MG63 (cell line): ENCODE results near the gene DCT. TPM values are rescaled to one million over a fixed set of nuclear protein-coding genes. Genes with fewer than 3 reads are reported as not detected.
A peak's percentile ranks its signal among the peaks of the same experiment; 100 is the strongest.

ENCODE experiments used
- DNase-seq: peaks from one replicate; pipeline ENCODE4 v3.0.0-alpha.2; 2020
- H3K27me3 ChIP-seq: fragments of 250-450 bp; sonication (Bioruptor Pico); 2 replicates; pipeline ENCODE4 v1.5.1; 2020; ENCODE audit warnings: mild to moderate bottlenecking, moderate library complexity
- H3K36me3 ChIP-seq: fragments of 250-450 bp; sonication (Bioruptor Pico); 2 replicates; pipeline ENCODE4 v1.5.1; 2020; ENCODE audit warnings: mild to moderate bottlenecking, moderate library complexity
- H3K4me3 ChIP-seq: fragments of 250-450 bp; sonication (Bioruptor Pico); 2 replicates; pipeline ENCODE4 v1.5.1; 2020; ENCODE audit warnings: mild to moderate bottlenecking, moderate library complexity
- H3K9me3 ChIP-seq: fragments of 250-450 bp; sonication (Bioruptor Pico); 2 replicates; pipeline ENCODE4 v1.5.1; 2020; ENCODE audit warnings: mild to moderate bottlenecking, moderate library complexity
- total RNA-seq: library from RNA; depleted of rRNA; stranded (reverse); fragments of >200 nt; shearing (Covaris generic); gene quantifications from 2 replicates; pipeline ENCODE4 v1.2.3, GENCODE V29; 2014; ENCODE audit warnings: low replicate concordance

Gene DCT
- total RNA-seq, 1 experiment from 2014 or later = not detected

DNA sequence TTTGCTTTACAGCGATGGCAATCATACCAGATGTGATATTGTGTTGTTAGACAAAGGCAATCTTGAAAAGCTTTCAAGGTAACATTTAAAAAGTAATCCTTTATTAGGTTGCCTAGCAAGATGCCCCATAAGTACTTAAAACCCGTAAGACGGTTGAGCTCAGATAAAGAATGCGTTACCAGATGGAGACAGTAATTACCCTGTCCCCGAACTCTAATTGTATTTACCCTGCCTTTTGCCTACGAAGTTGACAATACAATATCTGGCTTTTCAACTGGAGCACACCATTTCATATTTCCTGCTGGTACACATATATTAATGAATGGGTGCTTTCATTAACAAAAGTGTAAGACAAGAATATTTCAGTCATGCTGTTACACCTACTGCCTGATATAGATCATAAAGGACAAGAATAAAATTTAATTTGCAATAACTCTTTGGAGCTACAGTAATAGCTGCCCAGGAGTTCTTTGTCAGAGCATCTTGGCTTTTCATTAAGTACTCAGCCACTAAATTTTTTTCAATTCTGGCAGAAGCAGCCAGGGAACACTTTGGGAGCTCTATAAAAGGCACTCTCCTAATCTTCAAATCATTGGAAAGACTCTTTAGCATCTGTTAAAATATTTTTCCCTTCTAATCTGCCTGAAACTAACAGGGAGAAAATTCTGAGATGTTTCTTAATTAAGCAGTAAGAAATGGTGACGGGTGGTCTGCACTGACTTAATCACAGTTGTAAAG is 63.8 kb downstream of the DCT start:
- H3K27me3 ChIP-seq = no peaks in the 10 kb centered on the region
- H3K4me3 ChIP-seq = no peak overlapping the region
- no peak for DNase-seq
- no peaks in the 10 kb centered on the region for H3K9me3 ChIP-seq
- H3K36me3 ChIP-seq = no peaks in the 10 kb centered on the region

DNA sequence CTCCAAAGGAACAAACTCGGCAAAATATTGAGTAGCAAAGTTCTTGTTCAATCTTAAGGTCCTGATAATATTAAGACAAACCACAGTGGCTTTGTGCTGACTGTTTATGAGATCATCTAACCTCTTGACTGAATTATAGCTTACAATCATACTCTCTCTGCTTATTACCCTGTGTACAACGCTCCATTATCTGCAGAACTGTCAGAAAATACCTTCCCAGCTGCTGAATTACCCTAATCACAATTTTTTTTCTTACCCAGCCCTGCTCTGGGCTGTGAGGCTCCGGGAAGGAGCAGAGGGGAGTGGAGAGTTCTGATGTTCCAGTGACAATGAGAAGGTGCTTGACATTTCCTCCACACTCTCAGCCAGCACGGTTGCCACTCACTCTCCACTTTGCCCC is 64.8 kb downstream of the DCT start:
- Histone ChIP-seq H3K36me3 (no peaks in the 10 kb centered on the region), H3K9me3 (no peaks in the 10 kb centered on the region), H3K4me3 (no peak overlapping the region), H3K27me3 (no peaks in the 10 kb centered on the region)
- no peak for DNase-seq

DNA sequence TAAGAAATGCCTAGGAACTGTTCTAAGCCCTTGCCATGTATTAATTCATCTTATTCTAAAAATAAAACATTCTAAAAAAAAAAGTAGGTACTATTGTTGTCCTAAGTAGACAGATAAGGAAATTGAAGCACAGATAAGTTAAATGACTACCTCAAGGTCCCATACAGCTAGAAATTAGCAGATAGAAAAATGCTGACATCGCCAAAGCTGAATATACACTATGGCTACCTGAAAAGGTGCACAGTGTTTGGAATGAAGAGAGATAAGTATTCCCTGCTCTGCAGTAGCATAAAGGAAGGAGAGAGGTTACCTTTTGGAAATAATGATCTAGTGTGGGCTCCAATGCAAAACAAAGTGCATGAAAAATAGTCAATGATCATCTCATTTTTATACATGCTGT is 65.3 kb downstream of the DCT start:
- Histone ChIP-seq H3K36me3 (no peaks in the 10 kb centered on the region), H3K9me3 (no peaks in the 10 kb centered on the region), H3K27me3 (no peaks in the 10 kb centered on the region), H3K4me3 (no peak overlapping the region)
- no peak for DNase-seq

DNA sequence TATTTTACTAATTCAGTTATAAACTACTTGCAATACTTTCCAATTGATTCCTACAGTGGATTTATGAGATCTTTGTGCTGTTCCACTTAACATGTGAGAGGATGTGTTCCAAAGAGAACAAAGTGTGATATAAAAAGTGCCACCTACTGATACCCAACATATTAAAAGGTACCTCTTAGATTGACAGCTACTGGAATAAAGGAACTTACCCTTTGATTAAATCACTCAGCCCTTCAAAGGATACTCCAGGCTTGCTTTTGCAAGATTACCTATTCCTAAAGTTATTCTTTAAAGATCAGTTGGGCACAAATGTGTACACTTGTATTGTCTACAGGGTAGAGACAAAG is 65.9 kb downstream of the DCT start:
- Histone ChIP-seq H3K4me3 (no peak overlapping the region), H3K27me3 (no peaks in the 10 kb centered on the region), H3K36me3 (no peaks in the 10 kb centered on the region), H3K9me3 (no peaks in the 10 kb centered on the region)
- DNase-seq = no peak

DNA sequence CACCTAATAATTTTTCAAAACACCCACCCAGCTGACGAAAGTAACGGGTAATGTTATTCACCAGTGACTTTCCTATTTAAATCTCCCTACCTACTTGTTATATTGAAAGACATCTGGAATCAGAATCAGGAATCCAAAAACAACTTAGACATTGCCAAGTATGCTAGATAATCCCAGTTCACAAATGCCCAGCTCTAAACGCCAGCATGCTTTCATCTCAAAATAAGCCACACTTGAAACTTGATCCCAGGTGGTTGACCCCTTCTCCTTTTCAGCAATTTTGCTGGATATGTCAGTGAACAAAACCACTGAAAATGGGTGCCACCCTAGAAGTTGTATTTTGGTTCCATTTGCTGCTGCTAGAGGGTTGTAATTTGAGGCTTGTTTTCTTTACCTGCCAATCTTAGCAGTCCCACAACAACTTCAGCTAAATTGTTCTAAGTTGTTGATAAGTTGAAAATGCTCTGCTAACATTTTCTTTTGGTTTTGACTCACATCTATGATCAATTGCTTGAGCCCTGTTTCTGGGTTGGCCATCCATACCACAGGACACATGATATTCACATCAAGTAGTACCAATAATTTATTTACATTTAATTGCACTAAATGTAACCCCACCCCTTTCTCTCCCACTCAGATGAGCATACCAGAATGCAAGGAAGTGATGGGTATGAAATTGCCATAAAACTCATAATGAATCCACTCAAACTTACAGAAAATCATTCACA is 66.4 kb downstream of the DCT start:
- H3K9me3 ChIP-seq = no peaks in the 10 kb centered on the region
- H3K4me3 ChIP-seq = no peak overlapping the region
- peak; percentile 5 for DNase-seq
- no peaks in the 10 kb centered on the region for H3K36me3 ChIP-seq
- H3K27me3 ChIP-seq = no peaks in the 10 kb centered on the region

DNA sequence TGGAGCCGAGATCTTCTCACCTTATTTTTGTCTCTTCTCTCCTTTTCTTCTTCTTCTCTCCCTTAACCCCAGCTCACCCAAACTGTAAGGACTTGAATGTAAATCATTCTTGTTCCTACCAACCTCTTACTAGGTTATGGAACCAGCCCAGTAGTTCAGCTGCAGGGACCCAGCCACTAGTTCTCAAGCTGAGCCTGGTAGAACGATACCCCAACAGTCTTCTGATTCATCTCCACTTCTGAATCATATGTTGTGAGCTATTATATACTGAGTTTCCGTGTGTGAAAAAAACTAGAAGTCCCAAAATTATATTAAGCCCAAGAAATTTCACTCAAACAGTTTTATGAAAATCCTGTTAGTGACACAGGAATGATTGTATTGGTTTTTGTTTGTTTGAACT is 67.7 kb downstream of the DCT start:
- no peak for DNase-seq
- H3K36me3 ChIP-seq = no peaks in the 10 kb centered on the region
- no peaks in the 10 kb centered on the region for H3K9me3 ChIP-seq
- no peaks in the 10 kb centered on the region for H3K27me3 ChIP-seq
- no peak overlapping the region for H3K4me3 ChIP-seq

DNA sequence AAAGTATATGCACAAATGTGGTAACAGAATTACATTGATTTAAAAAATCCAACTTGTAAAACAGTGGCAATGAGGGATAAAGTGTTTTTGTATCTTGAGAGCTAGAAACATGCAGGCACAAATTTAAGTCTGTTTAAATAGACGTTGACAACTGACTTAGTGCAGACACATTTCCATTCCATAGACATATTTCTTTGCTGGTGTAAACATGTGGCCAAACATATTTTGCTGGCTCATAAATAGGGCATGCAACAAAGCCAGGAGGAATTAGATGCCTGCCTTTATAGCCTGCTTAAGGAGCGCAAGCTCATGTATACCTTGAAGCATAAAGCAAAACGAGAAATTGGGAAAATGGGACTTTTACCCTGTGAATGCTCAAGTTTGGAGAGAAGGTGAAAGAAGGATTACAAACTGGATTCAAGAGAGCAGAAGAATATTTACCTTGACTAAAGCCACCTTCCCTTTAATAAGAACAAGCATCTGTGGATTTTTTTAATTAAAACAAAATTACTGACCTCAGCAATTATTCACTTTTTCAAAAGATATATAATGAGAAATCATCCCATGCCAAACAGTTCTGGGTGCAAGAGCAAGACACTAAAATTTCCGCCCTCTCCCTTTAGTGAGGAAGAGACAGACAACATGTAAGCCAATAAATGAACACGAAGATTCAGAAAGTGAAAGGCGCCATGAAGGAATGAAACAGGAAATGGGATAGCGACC is 71.0 kb downstream of the DCT start:
- Histone ChIP-seq H3K27me3 (no peaks in the 10 kb centered on the region), H3K36me3 (no peaks in the 10 kb centered on the region)

DNA sequence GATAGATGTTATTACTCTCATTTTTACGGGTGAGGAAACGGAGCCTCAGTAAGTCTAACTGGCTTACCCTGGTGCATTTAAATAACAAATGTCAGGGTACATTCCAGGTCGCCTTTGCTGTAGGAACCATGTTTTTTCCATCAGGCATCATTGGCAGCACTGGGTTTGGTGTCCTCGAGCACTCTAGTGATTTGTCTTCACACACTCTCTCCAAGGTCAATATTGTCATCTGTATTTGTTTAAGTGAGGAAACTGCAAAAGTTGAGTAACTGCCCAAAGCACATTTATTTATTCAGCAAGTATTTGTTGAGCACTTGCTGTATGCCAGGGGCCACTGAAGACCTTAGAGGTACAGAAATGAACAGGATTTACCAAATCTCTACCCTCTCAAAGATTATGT is 78.6 kb downstream of the DCT start:
- no peak for DNase-seq
- Histone ChIP-seq H3K36me3 (no peaks in the 10 kb centered on the region), H3K4me3 (no peak overlapping the region), H3K27me3 (no peaks in the 10 kb centered on the region), H3K9me3 (no peaks in the 10 kb centered on the region)

More for the DNA sequence above, 71.0 kb downstream of the DCT start:
- H3K9me3 ChIP-seq = no peaks in the 10 kb centered on the region
- no peak overlapping the region for H3K4me3 ChIP-seq
- no peak for DNase-seq

DNA sequence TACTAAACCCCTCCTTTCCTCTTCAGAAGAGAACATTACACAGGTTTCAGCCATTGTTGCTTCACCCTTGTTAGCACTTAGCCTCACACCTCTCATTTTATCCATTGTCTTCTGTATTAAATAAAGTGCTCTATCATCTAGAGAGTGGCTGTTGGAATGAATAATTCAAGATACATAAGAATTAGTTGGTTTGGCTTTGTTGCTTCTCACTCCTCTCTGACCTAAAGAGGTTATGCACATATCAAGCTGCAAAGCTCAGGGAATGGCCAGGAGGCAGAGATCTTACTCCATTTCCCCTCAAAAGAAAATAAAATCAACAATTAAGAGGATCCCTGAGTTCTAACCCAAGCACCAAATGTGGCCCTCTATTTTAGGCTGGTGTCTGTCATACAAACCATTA is 79.7 kb downstream of the DCT start:
- H3K4me3 ChIP-seq = no peak overlapping the region
- DNase-seq = no peak

DNA sequence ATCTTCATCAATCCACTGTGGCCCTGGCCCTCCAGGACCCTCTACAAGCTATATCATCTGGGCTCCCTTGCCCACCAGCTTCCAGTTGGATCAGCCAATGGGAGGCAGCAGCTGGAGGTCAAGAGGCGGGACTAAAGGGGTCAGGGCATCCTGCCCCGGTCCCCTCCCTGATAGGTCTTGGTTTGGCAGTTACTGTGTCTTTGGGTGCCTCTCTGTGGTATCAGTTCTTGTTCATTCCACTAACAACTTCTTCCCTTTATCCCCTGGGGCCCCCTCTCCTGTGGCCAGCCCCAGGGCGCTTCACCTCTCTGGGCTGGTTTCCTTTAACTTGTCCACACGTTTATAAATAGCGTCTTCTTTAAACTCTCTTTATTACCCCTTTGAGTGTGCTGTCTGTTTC is 83.6 kb downstream of the DCT start:
- Histone ChIP-seq H3K9me3 (no peaks in the 10 kb centered on the region), H3K36me3 (no peaks in the 10 kb centered on the region), H3K4me3 (no peak overlapping the region), H3K27me3 (no peaks in the 10 kb centered on the region)
- no peak for DNase-seq

More for the DNA sequence above, 79.7 kb downstream of the DCT start:
- Histone ChIP-seq H3K36me3 (no peaks in the 10 kb centered on the region), H3K27me3 (no peaks in the 10 kb centered on the region), H3K9me3 (no peaks in the 10 kb centered on the region)

DNA sequence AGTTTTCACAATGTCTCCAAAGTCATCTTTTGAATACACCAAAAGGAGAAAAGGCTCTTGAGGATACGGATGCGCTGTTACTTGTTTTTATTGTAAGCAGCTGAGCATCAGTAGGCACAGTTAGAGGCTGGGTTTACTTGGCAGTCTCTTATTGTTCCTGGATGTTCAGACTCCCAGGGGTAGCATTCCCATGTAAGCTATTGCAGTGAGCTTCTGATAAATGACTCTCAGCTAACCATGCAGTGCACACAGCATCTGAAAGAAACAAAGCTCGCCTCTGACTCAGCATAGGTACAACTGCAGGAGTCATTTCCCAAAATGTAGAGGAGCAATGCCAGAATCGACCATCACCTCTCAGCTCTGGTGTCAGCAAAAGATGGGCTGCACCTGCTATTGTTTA is 84.8 kb downstream of the DCT start:
- H3K27me3 ChIP-seq = no peaks in the 10 kb centered on the region
- no peak for DNase-seq

DNA sequence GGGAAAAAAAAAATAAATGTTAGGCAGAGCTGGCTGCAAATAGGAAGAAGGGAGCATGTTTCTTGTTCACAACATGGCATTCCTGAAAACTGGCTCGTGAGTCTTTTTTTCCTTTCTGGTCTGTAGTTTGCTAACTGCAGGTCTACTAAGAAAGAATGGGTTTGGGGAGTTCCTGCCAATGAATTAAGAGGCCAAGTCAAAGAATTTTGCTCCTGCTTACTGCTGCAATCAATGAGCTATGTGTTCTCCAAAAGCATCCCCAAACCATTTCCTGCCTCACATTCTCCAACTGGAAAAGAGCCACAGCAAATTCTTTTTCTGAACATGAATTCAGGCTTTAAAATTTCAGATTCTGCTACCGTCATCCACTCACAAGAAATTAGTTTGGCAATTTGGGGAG is 88.6 kb downstream of the DCT start:
- Histone ChIP-seq H3K9me3 (no peaks in the 10 kb centered on the region), H3K36me3 (no peaks in the 10 kb centered on the region), H3K4me3 (no peak overlapping the region), H3K27me3 (no peaks in the 10 kb centered on the region)
- DNase-seq = no peak

More for the DNA sequence above, 84.8 kb downstream of the DCT start:
- Histone ChIP-seq H3K36me3 (no peaks in the 10 kb centered on the region), H3K9me3 (no peaks in the 10 kb centered on the region), H3K4me3 (no peak overlapping the region)

DNA sequence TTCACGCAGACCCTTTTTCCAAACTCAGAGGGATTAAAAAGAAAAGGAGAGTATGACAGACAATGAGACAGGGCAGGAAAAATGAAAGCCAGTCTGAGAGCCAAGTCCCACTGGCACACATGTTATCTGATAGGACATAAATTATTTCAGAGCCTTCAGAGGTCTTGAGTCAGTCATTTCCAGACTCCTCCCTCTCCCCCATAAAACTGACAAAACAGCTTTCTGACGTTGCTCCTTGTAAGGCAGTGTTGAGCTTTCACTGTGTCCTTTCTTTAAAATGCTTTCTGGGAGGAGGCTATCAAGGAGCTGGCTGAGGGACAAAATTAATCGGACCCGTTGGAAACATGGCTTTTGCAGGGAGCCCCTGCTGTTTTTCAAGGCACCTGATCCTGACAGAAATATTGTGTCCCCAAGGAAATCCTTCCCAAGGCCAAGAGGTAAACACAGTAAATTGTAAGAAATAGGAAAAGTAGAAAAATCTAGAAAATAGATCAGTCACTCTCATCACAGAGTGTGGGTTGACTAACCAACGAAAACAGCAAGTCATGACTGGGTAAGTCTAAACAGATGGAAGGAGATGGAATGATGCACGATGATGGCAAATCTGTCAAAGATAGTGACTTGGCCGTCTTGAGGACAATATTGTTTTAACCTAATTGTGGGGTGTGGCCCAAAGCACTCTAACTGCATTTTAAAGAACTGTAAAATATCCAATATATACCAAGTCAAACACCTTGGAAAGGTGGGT is 89.7 kb downstream of the DCT start:
- Histone ChIP-seq H3K36me3 (no peaks in the 10 kb centered on the region), H3K9me3 (no peaks in the 10 kb centered on the region)
- no peak for DNase-seq

DNA sequence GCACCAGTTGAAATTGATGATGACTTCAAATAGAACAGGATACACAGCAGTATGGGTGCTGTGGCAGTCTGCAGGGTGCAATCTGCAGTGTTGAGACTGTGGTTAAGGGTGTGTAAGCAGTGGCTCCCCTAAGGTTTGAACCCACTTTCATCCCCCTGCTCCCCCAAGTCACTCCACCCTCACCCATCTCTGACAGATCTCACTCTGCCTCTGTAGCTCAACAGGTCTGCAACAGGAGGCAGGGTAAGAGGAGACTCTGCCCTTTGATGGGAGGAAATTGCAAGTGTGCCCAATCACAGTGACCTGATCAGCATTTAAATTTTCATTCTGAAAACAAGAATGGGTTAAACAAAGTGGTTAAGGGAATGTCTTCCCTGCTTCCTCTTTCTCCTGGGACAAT is 92.4 kb downstream of the DCT start:
- no peaks in the 10 kb centered on the region for H3K27me3 ChIP-seq
- no peak overlapping the region for H3K4me3 ChIP-seq
- no peaks in the 10 kb centered on the region for H3K36me3 ChIP-seq
- no peak for DNase-seq
- H3K9me3 ChIP-seq = no peaks in the 10 kb centered on the region

More for the DNA sequence above, 89.7 kb downstream of the DCT start:
- Histone ChIP-seq H3K27me3 (no peaks in the 10 kb centered on the region), H3K4me3 (no peak overlapping the region)
